CD14-positive monocyte (primary cell): ENCODE data around the gene LCE3B. TPM values are rescaled to one million over a fixed set of nuclear protein-coding genes. Genes with fewer than 3 reads are reported as not detected.

Experiments
- DNase-seq, 3 donors: peaks; one replicate each; pipeline ENCODE4 v3.0.0-alpha.2; 2011 to 2022
- H2AFZ ChIP-seq: 2 replicates; pipeline ENCODE4 v1.6.0; 2012; ENCODE audit warnings: mild to moderate bottlenecking, low read depth, low read length, inconsistent platforms; ENCODE audit not compliant: insufficient read depth, poor library complexity, severe bottlenecking
- H3K27ac ChIP-seq, 2 donors: 1 replicate in 1 of 2; 2 replicates in 1 of 2; pipeline ENCODE4 v1.5.1; 2012 to 2013; ENCODE audit warnings: low read length in 2 of 2, control low read depth in 1 of 2, inconsistent platforms in 1 of 2, low read depth in 1 of 2, mild to moderate bottlenecking in 1 of 2
- H3K27me3 ChIP-seq, 2 donors: one replicate each; pipeline versions ENCODE4 v1.6.0 to v1.6.1; 2011 to 2013; ENCODE audit warnings: low read length in 2 of 2; ENCODE audit not compliant: control insufficient read depth in 2 of 2, insufficient read depth in 2 of 2
- H3K36me3 ChIP-seq, 2 donors: replicated peaks in 1 of 2; 1 replicate in 1 of 2; 2 replicates in 1 of 2; pipeline versions ENCODE4 v1.5.1 to v1.6.1; 2012 to 2013; ENCODE audit warnings: low read length in 2 of 2, control low read depth in 1 of 2, inconsistent platforms in 1 of 2, mild to moderate bottlenecking in 1 of 2; ENCODE audit not compliant: insufficient read depth in 2 of 2, control insufficient read depth in 1 of 2
- H3K4me1 ChIP-seq, 2 donors: 1 replicate in 1 of 2; 2 replicates in 1 of 2; pipeline versions ENCODE4 v1.5.1 to v1.6.1; 2012 to 2013; ENCODE audit warnings: low read length in 2 of 2, control low read depth in 1 of 2, inconsistent platforms in 1 of 2, mild to moderate bottlenecking in 1 of 2, moderate library complexity in 1 of 2; ENCODE audit not compliant: insufficient read depth in 2 of 2, control insufficient read depth in 1 of 2
- H3K4me2 ChIP-seq: replicated peaks from 2 replicates; pipeline ENCODE3; 2012; ENCODE audit warnings: low read length, moderate library complexity, mild to moderate bottlenecking; ENCODE audit not compliant: poor library complexity, severe bottlenecking; ENCODE audit errors: extremely low read depth
- H3K4me3 ChIP-seq, 3 experiments: fragments of 200-600 bp in 1 of 3; sonication (generic) in 1 of 3; replicated peaks in 1 of 3; 1 replicate in 2 of 3; 2 replicates in 1 of 3; pipeline ENCODE4 v1.5.1; 2011 to 2013; ENCODE audit warnings: low read length in 3 of 3, mild to moderate bottlenecking in 3 of 3, control low read depth in 2 of 3, low read depth in 2 of 3, inconsistent platforms in 1 of 3, moderate library complexity in 1 of 3
- H3K79me2 ChIP-seq: 2 replicates; pipeline ENCODE4 v1.6.0; 2012; ENCODE audit warnings: mild to moderate bottlenecking, control low read depth, inconsistent platforms, low read length, moderate library complexity; ENCODE audit not compliant: insufficient read depth
- H3K9ac ChIP-seq: 2 replicates; pipeline ENCODE4 v1.6.0; 2017; ENCODE audit warnings: low read length, mild to moderate bottlenecking; ENCODE audit not compliant: insufficient read depth, poor library complexity, severe bottlenecking
- H3K9me3 ChIP-seq, 2 donors: replicated peaks in 1 of 2; 1 replicate in 1 of 2; 2 replicates in 1 of 2; pipeline versions ENCODE4 v1.5.1 to v1.6.1; 2012 to 2013; ENCODE audit warnings: low read length in 2 of 2, control low read depth in 1 of 2; ENCODE audit not compliant: control insufficient read depth in 1 of 2, insufficient read depth in 1 of 2
- H4K20me1 ChIP-seq: 2 replicates; pipeline ENCODE4 v1.6.0; 2012; ENCODE audit warnings: mild to moderate bottlenecking, low read length, control low read depth, moderate library complexity; ENCODE audit not compliant: insufficient read depth
- H3K27ac Mint-ChIP-seq, 7 donors: one replicate each; pipeline ENCODE4 v1.8.0; 2020; ENCODE audit warnings: mild to moderate bottlenecking in 7 of 7, mixed read lengths in 7 of 7, moderate library complexity in 6 of 7, inconsistent platforms in 2 of 7
- H3K27me3 Mint-ChIP-seq, 3 donors: one replicate each; pipeline ENCODE4 v1.8.0; 2021 to 2022; ENCODE audit warnings: low read depth in 3 of 3, mild to moderate bottlenecking in 3 of 3, mixed read lengths in 3 of 3, moderate library complexity in 3 of 3, inconsistent platforms in 1 of 3
- H3K36me3 Mint-ChIP-seq, 2 donors: one replicate each; pipeline ENCODE4 v1.8.0; 2020; ENCODE audit warnings: mixed read lengths in 2 of 2, inconsistent platforms in 1 of 2, mild to moderate bottlenecking in 1 of 2
- H3K4me1 Mint-ChIP-seq: one replicate; pipeline ENCODE4 v1.8.0; 2020; ENCODE audit warnings: mild to moderate bottlenecking, mixed read lengths
- H3K4me3 Mint-ChIP-seq, 2 donors: one replicate each; pipeline ENCODE4 v1.8.0; 2020; ENCODE audit warnings: mild to moderate bottlenecking in 2 of 2, mixed read lengths in 2 of 2, moderate library complexity in 1 of 2
- H3K9me3 Mint-ChIP-seq, 7 donors: one replicate each; pipeline ENCODE4 v1.8.0; 2020 to 2022; ENCODE audit warnings: mixed read lengths in 7 of 7, mild to moderate bottlenecking in 6 of 7, moderate library complexity in 6 of 7, inconsistent platforms in 2 of 7
- CTCF ChIP-seq: fragments of 200-600 bp; IDR thresholded peaks from one replicate; pipeline ENCODE4 v1.8.0; 2022; ENCODE audit warnings: antibody characterized with exemption, mild to moderate bottlenecking
- WGBS: methylation state at CpG from one replicate; pipeline ENCODE4 v1.1.5; 2013; ENCODE audit warnings: missing lambda C conversion rate; ENCODE audit not compliant: insufficient coverage; 5-methylcytosine and 5-hydroxymethylcytosine counted together
- intact Hi-C, 2 donors: fragments of 100-400 bp; cut with micrococcal nuclease; formaldehyde crosslinking; loops; one replicate each; pipeline versions ENCODE4 v1.15.0 to v1.15.1; 2023
- polyA plus RNA-seq, 3 donors: library from polyadenylated mRNA; depleted of rRNA in 1 of 3; unstranded in 2 of 3; stranded (reverse) in 1 of 3; fragments of 300-500 nt in 2 of 3; fragments of >200 nt in 1 of 3; fragmentation: Illumina TruSeq in 2 of 3; gene quantifications; 1 replicate in 2 of 3; 2 replicates in 1 of 3; pipeline ENCODE4 v1.2.3, GENCODE V29; 2012 to 2021

LCE3B gene
- polyA plus RNA-seq, 3 donors, result not detected

- no peak within 1 kb of the TSS for H3K4me3 Mint-ChIP-seq
- H3K4me1 Mint-ChIP-seq, result no peaks in the 10 kb centered on the region
- Histone ChIP-seq H3K4me3 (no peak within 1 kb of the TSS), H3K9me3 (no peaks in the 10 kb centered on the region), H3K4me2 (no peak within 1 kb of the TSS), H3K36me3 (no peaks in the 10 kb centered on the region), H2AFZ (no peak within 1 kb of the TSS), H3K4me1 (no peaks in the 10 kb centered on the region), H3K27ac (no peak within 1 kb of the TSS), H3K79me2 (no peaks in the 10 kb centered on the region), H3K9ac (no peak within 1 kb of the TSS), H3K27me3 (peaks cover 0 to 4% of the 10 kb centered on the region in 2 donors), H4K20me1 (no peaks in the 10 kb centered on the region)
- no peak for DNase-seq
- peaks cover 2 to 5% (median 3%) of the 10 kb centered on the region in 3 donors for H3K27me3 Mint-ChIP-seq
- 92% methylated on average over 3 of the region's 4 CpGs for WGBS
- intact Hi-C loops, result no loop called here
- peaks cover 0 to 7% (median 0%) of the 10 kb centered on the region in 7 donors for H3K9me3 Mint-ChIP-seq
- TF ChIP-seq CTCF, result no peak
- H3K27ac Mint-ChIP-seq, result no peak within 1 kb of the TSS
- H3K36me3 Mint-ChIP-seq, result no peaks in the 10 kb centered on the region
These were observed 33.2 kb upstream of the LCE3B start, which contains the start of gene LCE3D for GRCh38 chr1:152580433-152580832. TSS of gene LCE3D (minus strand) at chr1:152580516. CDS start at chr1:152579936, 580 bp downstream.

GRCh38 chr1:152582647-152583046 is 31.0 kb upstream of the LCE3B start:
- H4K20me1 ChIP-seq, result no peaks in the 10 kb centered on the region
- no peak overlapping the region for H3K4me3 Mint-ChIP-seq
- H3K27me3 ChIP-seq, result peaks cover 3 to 9% of the 10 kb centered on the region in 2 donors
- H3K79me2 ChIP-seq, result no peaks in the 10 kb centered on the region
- H3K27me3 Mint-ChIP-seq, result peaks cover under 1 to 5% (median 3%) of the 10 kb centered on the region in 3 donors
- intact Hi-C loops, result no loop called here
- WGBS, result no CpG with 5 or more reads among the region's 1 CpG
- H3K9me3 ChIP-seq, result no peaks in the 10 kb centered on the region
- TF ChIP-seq CTCF, result no peak
- DNase-seq, result no peak
- no peaks in the 10 kb centered on the region for H3K36me3 Mint-ChIP-seq
- no peak overlapping the region for H2AFZ ChIP-seq
- H3K4me1 Mint-ChIP-seq, result no peaks in the 10 kb centered on the region
- no peaks in the 10 kb centered on the region for H3K36me3 ChIP-seq
- peaks cover 0 to 7% (median 0%) of the 10 kb centered on the region in 7 donors for H3K9me3 Mint-ChIP-seq
- H3K4me2 ChIP-seq, result no peak overlapping the region
- no peak overlapping the region for H3K4me3 ChIP-seq
- H3K27ac Mint-ChIP-seq, result no peak overlapping the region
- H3K9ac ChIP-seq, result no peak overlapping the region
- no peak overlapping the region for H3K27ac ChIP-seq
- no peaks in the 10 kb centered on the region for H3K4me1 ChIP-seq
